RWPE1 (cell line): Measurements from ENCODE around the gene RUNDC1.

Source experiments
- CTCF ChIA-PET: fragments of 350-600 bp; sonication (Branson Sonifier 250); formaldehyde crosslinking; extraction: SDS; loops from one replicate; lab custom pipeline; 2021; lab: Yijun Ruan, JAX
- POLR2A ChIA-PET: fragments of 400-600 bp; formaldehyde crosslinking; extraction: SDS; loops from one replicate; lab custom pipeline; 2020; ENCODE audit warnings: antibody characterized with exemption; ENCODE audit not compliant: low non-redundant PET; lab: Yijun Ruan, JAX
- DNase-seq: peaks from one replicate; pipeline ENCODE4 v3.0.0; 2012; ENCODE audit warnings: low spot score
- H3K27ac ChIP-seq: fragments of 450-650 bp; 2 replicates; pipeline ENCODE4 v1.5.1; 2017
- TF ChIP-seq, protein P1 (sequence below): fragments of 450-650 bp; conservative IDR thresholded peaks from 2 replicates; pipeline ENCODE4 v1.5.1; 2017; ENCODE audit warnings: low read depth, mild to moderate bottlenecking

Gene RUNDC1

DNA sequence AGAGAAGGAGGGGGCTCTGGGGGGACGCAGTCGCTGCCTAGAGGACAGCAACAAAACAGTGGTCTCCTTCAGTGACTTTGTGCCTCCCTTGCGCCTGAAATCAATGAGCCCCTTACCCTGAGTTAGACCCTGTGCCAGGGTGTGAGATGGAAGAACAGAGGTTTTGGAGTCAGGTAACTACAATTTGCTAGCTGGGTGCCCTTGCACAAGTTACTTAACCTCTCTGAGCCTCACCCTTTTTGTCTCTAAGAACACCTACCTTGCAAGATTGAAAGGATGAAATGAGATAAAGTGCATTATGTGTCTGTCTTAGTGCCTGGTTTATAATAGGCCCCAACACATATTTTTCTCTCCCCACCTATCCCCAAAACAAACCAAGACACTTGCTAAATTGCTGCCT lies 54.5 kb downstream of the RUNDC1 start:
- no peak for DNase-seq
- POLR2A ChIA-PET = no interaction called here
- H3K27ac ChIP-seq = no peak overlapping the region
- TF ChIP-seq, protein P1, sequence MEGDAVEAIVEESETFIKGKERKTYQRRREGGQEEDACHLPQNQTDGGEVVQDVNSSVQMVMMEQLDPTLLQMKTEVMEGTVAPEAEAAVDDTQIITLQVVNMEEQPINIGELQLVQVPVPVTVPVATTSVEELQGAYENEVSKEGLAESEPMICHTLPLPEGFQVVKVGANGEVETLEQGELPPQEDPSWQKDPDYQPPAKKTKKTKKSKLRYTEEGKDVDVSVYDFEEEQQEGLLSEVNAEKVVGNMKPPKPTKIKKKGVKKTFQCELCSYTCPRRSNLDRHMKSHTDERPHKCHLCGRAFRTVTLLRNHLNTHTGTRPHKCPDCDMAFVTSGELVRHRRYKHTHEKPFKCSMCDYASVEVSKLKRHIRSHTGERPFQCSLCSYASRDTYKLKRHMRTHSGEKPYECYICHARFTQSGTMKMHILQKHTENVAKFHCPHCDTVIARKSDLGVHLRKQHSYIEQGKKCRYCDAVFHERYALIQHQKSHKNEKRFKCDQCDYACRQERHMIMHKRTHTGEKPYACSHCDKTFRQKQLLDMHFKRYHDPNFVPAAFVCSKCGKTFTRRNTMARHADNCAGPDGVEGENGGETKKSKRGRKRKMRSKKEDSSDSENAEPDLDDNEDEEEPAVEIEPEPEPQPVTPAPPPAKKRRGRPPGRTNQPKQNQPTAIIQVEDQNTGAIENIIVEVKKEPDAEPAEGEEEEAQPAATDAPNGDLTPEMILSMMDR = no peak
- CTCF ChIA-PET = no interaction called here

DNA sequence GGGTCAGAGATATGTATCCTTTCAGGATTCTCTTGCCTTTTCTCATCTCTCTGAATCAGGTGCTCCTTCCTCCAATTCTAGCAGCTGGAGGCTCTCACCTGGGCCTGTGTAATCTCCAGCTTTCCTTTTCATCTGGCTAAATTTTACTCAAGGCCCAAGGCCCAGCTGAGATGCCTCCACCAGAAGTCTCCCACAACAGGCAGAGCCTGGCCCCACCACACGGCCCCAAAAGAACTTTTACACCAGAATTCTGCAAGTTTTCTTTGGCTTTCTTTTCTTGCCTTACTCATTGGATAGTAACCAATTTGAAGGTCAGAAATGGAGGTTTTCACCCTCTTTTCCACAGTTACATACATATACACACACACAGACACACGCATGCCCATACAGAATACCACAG lies 59.3 kb downstream of the RUNDC1 start:
- ChIA-PET CTCF (interaction anchor here (0.6 kb wide), 2 partner anchors 89 to 726 kb away, joined by 3 read pairs; no protein-coding TSS in a partner anchor), POLR2A (no interaction called here)
- no peak for DNase-seq
- TF ChIP-seq, protein P1 = no peak
- H3K27ac ChIP-seq = no peak overlapping the region

DNA sequence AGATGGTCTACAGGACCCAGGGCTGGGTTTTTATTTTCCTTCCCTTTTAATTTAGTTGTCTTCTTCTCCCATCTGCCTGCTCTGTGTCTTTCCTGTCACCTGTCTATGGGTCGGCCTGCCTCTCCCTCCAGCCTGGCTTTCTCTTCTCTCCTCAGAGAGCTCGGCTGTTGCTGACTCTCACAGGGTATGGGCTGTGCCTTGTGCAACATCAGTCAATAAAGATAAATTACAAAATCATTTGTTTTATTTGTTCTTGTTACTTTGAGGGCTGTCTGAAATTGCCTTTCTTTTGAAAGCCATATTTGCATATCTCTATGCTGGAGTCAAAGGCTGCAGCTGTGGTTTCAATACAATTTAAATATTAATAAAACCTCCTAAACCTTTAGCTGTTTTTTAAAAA lies 60.3 kb downstream of the RUNDC1 start:
- no peak for DNase-seq
- no peak overlapping the region for H3K27ac ChIP-seq
- POLR2A ChIA-PET = no interaction called here
- TF ChIP-seq, protein P1 = no peak
- CTCF ChIA-PET = interaction anchor here (0.6 kb wide), 1 partner anchor 396 kb away, joined by 3 read pairs; no protein-coding TSS in a partner anchor

DNA sequence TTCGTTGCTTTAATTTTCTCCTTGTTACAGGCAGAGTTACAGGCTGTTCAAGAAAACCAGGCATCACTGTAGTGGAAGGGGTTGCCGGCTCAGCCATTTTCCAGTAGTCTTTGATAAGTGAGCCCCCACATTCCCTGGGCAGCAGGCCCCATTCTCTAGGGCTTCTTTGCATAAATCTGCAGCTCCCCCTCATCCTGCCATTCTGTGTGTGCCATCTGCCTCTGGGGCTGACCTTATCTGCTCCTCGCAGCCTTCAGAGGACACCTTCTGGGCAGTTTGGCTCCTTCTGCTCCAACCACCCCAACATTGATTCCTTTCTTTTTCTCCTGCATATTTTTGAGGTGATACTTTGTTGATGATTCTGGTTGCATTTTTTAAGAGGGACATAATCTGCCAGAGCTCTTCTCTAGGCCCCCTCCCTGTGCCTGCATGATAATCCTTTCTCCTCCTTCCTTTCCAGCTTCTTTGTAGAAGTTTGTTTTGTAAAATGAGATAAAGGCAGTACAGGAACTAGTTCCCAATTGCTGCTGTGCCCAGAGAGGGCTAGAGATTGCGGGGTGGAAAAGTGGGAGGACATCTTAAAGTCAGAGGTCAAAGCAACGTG lies 61.8 kb downstream of the RUNDC1 start:
- ChIA-PET CTCF (interaction anchor here (0.7 kb wide), 1 partner anchor 71 kb away, joined by 3 read pairs; no protein-coding TSS in a partner anchor), POLR2A (no interaction called here)
- no peak overlapping the region for H3K27ac ChIP-seq
- TF ChIP-seq, protein P1 = no peak
- no peak for DNase-seq
